ENCODE data around the gene CEP128.

DNA sequence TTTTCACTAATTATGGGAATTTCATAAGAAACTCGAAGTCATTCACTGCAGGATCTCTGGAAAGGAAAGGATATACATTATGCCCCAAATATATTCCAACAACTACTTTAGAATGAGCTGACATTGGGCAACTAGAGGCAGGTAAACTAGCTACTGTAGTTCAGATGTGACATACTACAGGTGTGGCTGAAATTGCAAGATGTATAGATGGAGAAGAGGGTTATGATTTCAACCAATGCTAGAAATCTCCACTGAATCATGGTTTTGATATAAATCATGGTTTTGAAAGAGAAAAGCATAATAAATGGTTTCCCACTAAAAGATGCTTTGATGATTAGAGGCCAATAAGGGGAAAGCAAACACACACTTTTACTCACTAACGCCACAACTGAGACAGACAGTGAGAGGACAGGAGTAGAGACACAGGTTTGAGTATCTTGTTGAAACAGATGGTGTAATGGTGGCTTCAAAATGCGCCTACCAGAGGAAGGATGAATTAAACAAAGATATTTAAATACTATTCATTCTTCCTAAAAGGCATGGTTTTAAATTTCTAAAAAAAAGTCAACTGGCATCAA lies 434.2 kb downstream of the CEP128 start:
- TF ChIP-seq, protein P1, sequence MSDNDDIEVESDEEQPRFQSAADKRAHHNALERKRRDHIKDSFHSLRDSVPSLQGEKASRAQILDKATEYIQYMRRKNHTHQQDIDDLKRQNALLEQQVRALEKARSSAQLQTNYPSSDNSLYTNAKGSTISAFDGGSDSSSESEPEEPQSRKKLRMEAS (CRISPR knock-in tag; IDR thresholded peaks at IDR 0.05): no peak
- TF ChIP-seq, protein P2, sequence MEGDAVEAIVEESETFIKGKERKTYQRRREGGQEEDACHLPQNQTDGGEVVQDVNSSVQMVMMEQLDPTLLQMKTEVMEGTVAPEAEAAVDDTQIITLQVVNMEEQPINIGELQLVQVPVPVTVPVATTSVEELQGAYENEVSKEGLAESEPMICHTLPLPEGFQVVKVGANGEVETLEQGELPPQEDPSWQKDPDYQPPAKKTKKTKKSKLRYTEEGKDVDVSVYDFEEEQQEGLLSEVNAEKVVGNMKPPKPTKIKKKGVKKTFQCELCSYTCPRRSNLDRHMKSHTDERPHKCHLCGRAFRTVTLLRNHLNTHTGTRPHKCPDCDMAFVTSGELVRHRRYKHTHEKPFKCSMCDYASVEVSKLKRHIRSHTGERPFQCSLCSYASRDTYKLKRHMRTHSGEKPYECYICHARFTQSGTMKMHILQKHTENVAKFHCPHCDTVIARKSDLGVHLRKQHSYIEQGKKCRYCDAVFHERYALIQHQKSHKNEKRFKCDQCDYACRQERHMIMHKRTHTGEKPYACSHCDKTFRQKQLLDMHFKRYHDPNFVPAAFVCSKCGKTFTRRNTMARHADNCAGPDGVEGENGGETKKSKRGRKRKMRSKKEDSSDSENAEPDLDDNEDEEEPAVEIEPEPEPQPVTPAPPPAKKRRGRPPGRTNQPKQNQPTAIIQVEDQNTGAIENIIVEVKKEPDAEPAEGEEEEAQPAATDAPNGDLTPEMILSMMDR (IDR thresholded peaks at IDR 0.05): no peak
- no peak for TF ChIP-seq CBFB (CRISPR knock-in tag; IDR thresholded peaks at IDR 0.05; ENCODE audit: low read depth)
- no peak for TF ChIP-seq MYBL2 (CRISPR knock-in tag; IDR thresholded peaks at IDR 0.05)
- no peak for TF ChIP-seq ZNF219 (CRISPR knock-in tag; IDR thresholded peaks at IDR 0.05; ENCODE audit: borderline replicate concordance)
- no peak for TF ChIP-seq SMAD4 (CRISPR knock-in tag; IDR thresholded peaks at IDR 0.05)
- no peak for TF ChIP-seq JUN (CRISPR knock-in tag; IDR thresholded peaks at IDR 0.05)
- TF ChIP-seq TEAD4 (CRISPR knock-in tag; IDR thresholded peaks at IDR 0.05): no peak
- TF ChIP-seq ZNF232 (CRISPR knock-in tag; IDR thresholded peaks at IDR 0.05): no peak
- TF ChIP-seq, protein P3, sequence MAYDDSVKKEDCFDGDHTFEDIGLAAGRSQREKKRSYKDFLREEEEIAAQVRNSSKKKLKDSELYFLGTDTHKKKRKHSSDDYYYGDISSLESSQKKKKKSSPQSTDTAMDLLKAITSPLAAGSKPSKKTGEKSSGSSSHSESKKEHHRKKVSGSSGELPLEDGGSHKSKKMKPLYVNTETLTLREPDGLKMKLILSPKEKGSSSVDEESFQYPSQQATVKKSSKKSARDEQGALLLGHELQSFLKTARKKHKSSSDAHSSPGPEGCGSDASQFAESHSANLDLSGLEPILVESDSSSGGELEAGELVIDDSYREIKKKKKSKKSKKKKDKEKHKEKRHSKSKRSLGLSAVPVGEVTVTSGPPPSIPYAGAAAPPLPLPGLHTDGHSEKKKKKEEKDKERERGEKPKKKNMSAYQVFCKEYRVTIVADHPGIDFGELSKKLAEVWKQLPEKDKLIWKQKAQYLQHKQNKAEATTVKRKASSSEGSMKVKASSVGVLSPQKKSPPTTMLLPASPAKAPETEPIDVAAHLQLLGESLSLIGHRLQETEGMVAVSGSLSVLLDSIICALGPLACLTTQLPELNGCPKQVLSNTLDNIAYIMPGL (CRISPR knock-in tag; IDR thresholded peaks at IDR 0.05): no peak
- TF ChIP-seq, protein P4, sequence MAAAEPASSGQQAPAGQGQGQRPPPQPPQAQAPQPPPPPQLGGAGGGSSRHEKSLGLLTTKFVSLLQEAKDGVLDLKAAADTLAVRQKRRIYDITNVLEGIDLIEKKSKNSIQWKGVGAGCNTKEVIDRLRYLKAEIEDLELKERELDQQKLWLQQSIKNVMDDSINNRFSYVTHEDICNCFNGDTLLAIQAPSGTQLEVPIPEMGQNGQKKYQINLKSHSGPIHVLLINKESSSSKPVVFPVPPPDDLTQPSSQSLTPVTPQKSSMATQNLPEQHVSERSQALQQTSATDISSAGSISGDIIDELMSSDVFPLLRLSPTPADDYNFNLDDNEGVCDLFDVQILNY (CRISPR knock-in tag; IDR thresholded peaks at IDR 0.05): no peak
- TF ChIP-seq NR1H2 (CRISPR knock-in tag; IDR thresholded peaks at IDR 0.05): no peak

Data from WTC11 (cell line).